ACHN (cell line): ENCODE measurements around the gene CBX4.

ENCODE experiments used
- DNase-seq: peaks from one replicate; pipeline ENCODE4 v3.0.0-alpha.2; 2015
- in situ Hi-C: cut with HindIII; loops from 2 replicates; pipeline ENCODE4 v1.10.0; 2017; ENCODE audit warnings: low sequenced_read_pairs, low pct_ligation_motif_present, low pct_unique_long_range_greater_than_20kb

CBX4 gene

DNA sequence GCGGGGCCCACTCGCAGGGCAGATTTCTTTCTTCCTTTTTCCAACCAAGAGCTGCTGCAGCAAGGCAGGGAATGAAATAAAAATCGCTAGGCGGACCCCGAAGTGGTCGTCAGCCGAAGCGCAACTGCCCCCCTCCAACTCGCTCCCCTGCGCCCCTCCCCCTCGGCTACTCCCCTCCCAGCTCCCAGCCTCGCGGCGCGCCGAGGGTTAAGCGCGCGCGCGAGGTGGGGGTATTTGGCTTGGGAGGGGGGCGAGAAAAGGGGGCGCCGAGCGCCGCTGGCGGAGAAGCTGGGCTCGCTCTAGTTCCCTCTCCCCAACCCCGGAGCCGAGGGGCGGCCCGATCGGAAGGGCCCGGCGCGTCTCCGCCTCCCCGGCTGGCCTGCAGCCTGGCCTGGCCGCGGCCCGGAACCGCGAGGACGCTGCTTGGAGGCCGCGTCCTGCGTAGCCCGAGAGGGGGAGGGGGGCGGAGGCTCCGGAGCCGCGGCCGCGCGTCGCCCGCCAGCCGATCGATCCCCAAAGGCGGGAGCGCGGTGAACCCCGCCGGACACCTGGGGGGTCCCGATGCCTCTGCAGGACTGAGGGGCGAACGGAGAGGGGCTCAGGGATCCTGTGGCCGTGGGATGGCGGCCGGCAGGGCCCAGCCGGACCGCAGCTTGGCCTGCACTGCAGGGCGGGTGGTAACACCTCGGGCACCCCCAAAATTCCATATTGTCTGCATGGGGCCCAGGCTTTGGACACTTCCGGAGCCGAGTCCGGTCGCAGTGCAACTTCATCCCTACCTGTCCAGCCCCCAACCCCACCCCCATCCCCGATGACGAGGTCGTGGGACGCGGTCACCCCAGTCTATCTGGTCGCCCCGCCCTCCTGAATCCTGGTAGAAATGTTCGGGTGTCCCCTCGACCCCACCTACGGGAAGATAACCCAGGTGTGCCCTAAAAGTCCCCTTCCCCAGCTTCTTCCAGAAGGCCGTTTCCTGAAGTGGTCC, 4.9 kb upstream of the CBX4 start:
- in situ Hi-C loops: no loop called here
- DNase-seq: peak; percentile 80

DNA sequence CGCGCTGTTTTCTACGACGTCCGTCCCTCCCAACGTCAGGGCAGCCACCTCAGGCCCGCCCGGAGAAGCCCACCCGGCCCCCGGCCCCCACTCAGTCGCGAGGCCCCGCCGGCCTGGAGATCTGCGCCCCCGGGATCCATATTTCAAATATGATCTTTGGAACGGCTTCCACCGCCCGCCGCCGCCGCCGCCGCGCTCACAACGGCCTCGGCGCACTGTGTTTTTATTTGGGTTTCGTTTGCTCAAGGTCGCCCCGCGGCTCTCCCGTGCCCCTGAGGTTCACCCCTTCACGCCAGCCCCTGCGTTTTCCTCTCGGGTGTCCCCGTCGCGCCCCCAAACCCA, 4.2 kb upstream of the CBX4 start:
- DNase-seq: no peak
- in situ Hi-C loops: no loop called here

DNA sequence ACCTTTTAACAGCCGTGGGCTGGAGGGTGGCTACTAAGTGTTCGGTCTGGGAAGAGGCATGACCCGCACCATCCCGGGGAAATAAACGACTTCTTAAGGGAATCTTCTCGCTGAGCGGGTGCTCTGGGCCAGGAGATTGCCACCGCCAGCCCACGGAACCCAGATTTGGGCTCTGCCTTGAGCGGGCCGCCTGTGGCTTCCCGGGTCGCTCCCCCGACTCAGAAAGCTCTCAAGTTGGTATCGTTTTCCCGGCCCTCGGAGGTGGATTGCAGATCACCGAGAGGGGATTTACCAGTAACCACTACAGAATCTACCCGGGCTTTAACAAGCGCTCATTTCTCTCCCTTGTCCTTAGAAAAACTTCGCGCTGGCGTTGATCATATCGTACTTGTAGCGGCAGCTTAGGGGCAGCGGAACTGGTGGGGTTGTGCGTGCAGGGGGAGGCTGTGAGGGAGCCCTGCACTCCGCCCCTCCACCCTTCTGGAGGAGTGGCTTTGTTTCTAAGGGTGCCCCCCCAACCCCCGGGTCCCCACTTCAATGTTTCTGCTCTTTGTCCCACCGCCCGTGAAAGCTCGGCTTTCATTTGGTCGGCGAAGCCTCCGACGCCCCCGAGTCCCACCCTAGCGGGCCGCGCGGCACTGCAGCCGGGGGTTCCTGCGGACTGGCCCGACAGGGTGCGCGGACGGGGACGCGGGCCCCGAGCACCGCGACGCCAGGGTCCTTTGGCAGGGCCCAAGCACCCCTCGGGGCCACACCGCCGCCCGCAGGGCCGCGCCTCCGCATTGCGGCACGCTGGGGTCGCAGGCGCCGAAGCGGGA, 3.6 kb upstream of the CBX4 start:
- DNase-seq: peak; percentile 21
- in situ Hi-C loops: no loop called here

DNA sequence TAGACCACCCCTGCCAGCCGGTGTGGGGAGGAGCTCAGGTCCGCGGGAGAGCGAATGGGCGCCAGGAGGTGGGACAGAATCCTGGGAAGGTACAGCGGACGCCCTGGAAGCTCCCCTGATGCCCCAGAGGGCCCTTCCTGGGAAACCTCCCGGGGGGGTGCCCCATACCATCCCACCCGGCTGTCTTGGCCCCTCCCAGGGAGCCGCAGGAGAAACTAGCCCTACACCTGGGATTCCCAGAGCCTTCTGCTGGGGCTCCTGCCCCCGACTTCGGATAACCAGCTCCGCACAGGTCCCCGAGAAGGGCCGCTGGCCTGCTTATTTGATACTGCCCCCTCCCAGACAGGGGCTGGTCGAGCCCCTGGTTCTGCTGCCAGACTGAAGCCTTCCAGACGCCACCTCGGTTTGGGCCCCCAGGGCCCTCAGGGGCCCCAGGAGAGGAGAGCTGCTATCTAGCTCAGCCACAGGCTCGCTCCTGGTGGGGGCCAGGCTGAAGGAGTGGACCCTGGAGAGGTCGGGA, 3.0 kb upstream of the CBX4 start:
- in situ Hi-C loops: no loop called here
- DNase-seq: no peak

DNA sequence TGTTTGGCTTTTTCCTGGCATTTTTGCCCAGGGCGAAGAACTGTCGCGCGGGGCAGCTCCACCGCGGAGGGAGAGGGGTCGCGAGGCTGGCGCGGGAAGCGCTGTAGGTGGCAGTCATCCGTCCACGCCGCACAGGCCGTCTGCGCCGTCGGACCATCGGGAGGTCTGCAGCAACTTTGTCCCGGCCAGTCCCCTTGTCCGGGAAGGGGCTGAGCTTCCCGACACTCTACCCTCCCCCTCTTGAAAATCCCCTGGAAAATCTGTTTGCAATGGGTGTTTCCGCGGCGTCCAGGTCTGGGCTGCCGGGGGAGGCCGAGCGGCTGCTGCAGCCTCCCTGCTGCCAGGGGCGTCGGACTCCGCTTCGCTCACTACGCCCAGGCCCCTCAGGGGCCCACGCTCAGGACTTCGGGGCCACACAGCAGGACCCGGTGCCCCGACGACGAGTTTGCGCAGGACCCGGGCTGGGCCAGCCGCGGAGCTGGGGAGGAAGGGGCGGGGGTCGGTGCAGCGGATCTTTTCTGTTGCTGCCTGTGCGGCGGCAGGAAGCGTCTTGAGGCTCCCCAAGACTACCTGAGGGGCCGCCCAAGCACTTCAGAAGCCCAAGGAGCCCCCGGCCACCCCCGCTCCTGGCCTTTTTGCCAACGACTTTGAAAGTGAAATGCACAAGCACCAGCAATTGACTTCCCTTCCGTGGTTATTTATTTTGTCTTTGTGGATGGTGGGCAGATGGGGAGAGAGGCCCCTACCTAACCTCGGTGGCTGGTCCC, 2.3 kb upstream of the CBX4 start:
- in situ Hi-C loops: no loop called here
- no peak for DNase-seq

DNA sequence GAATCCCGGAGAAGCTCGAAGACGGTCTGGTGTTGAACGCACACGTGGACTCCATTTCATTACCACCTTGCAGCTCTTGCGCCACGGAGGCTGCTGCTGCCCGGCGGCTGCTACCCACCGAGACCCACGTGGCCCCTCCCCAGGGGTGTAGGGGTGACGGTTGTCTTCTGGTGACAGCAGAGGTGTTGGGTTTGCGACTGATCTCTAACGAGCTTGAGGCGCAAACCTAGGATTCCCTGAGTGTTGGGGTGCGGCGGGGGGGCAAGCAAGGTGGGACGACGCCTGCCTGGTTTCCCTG, 1.7 kb upstream of the CBX4 start:
- in situ Hi-C loops: no loop called here
- DNase-seq: no peak

DNA sequence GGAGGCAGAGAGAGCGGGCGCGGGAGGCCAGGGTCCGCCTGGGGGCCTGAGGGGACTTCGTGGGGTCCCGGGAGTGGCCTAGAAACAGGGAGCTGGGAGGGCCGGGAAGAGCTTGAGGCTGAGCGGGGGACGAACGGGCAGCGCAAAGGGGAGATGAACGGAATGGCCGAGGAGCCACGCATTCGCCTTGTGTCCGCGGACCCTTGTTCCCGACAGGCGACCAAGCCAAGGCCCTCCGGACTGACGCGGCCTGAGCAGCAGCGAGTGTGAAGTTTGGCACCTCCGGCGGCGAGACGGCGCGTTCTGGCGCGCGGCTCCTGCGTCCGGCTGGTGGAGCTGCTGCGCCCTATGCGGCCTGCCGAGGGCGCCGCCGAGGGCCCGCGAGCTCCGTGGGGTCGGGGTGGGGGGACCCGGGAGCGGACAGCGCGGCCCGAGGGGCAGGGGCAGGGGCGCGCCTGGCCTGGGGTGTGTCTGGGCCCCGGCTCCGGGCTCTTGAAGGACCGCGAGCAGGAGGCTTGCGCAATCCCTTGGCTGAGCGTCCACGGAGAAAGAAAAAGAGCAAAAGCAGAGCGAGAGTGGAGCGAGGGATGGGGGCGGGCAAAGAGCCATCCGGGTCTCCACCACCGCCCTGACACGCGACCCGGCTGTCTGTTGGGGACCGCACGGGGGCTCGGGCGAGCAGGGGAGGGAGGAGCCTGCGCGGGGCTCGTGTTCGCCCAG, 1.2 kb upstream of the CBX4 start:
- in situ Hi-C loops: no loop called here
- DNase-seq: peak; percentile 28

DNA sequence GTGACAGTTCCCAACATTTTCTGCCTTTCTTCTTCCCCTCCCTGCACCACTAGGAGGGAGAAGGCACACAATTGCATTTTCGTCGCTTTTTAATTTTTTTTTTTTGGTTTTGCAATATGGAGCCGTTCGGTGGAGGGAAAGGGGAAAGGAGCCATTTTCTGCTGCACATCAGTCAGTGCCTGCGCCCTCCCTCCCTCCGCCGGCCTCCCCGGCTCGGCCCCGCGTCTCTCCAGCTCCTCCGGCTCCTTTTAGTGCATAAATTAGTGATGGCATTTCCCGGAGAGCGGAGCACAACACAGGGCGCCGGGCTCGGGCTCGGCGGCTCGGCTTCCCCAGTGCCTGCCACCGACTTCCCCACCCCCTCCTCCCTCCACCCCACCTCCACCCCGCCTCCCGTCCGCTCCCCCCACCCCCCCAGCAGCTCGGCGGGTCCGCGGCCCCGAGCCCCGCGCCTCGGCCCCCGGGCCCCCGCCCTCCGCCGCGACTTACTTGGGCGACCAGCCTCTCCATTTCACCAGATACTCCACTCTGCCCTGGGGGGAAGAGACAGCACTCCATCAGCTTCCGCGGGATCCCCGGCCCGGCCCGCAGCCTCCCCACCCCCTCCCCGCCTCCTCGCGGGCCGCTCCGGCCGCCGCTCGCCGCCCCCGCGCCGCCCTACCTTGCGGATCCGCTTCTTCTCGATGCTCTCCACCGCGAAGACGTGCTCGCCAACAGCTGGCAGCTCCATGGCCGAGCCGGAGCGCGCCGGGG, 542 bp downstream of the CBX4 start:
- in situ Hi-C loops: no loop called here
- peak; percentile 61 for DNase-seq

DNA sequence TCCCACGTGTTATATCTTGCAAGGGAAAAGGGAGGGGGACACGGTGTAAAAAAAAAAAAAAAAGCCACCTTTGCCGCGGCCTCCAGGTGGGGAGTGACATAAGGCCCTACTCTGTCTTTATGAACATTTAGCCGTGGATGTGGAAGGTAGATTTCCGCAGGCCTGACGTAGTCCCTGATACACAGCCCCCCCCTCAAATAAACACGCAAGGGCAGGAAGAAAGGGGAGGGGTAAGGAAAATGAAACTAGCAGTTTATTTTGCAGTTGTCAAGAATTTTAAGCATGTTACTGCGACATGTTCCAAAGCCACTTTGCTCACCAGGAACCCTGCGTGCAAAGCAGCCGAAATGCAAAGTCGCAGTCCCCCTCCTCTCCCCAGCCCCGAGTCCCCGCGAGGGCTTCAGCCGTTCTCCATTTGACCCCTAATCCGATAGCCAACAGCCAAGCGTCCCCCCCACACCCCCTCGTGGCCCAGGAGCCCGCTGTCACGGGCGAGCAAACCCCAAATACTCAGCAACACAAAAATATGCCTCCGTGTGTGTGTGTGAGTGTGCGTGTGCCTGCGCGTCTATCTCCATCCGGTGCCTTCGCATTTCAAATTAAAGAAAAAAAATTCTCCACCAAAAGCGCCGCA, 1.2 kb downstream of the CBX4 start:
- DNase-seq: no peak
- in situ Hi-C loops: no loop called here

DNA sequence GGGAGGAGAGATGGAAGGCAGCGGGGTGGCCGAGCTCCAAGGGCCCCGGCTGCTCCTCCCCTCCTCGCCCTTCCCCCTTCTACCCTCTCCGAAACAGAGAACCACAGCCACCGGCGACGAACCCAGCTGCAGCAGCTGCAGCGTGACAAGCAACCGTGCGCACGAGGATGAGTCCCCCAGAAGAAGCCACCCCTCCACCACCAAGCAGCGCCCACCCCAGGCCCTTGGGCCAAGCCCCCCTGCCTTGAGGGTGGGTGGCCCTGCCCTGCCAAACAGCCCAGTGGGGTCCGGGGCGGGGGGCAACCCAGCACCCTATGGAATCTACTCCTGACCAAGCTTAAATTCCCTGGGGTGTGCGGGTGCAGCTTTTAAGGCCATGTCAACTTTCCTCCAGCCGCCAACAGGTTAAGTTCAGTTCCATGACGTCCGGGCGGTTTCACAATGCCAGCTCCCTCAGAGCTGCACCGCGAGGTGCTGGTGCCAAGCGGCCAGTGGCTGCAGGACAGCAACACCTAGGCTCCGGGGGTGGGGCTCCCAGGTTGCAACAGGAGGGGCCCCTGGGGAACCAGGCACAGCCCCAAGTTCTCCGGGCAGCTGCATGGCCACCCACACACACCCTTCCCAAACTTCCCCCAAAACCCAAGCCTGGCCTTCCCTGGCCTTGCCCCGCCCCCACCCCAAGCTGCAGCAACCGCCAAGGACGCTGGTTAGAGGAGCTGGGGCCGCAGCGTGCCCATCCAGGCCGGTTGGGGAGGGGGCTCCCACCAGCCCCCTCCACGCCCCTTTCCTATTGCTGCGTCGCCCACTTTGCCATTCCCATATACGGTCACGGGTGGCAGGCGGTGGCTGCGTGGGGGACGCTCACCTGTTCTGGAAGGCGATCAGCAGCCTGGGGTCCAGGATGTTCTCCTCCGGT, 2.0 kb downstream of the CBX4 start:
- DNase-seq: peak; percentile 74
- in situ Hi-C loops: no loop called here

DNA sequence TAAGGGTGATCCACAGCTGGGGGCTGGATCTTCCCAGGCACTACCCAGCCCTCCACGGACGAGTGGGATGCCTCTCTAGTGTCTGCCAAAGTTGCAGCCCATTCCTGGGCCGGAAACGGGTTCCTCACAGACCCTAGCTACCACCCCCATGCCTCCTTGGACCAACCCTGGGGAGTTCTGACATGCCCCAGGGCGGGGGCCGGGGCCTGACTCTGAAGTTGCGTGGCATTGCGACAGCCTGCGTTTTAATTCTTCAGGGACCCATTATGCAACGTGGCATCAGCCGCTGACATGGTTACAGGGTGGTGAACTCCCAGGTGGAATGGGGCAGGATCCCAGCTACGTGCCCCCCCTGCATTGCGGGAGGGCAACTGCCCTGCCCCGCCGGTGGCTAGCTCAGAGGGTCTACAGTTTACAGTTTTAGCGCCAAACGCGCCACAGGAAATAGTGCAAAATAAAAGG, 2.7 kb downstream of the CBX4 start:
- in situ Hi-C loops: no loop called here
- no peak for DNase-seq

DNA sequence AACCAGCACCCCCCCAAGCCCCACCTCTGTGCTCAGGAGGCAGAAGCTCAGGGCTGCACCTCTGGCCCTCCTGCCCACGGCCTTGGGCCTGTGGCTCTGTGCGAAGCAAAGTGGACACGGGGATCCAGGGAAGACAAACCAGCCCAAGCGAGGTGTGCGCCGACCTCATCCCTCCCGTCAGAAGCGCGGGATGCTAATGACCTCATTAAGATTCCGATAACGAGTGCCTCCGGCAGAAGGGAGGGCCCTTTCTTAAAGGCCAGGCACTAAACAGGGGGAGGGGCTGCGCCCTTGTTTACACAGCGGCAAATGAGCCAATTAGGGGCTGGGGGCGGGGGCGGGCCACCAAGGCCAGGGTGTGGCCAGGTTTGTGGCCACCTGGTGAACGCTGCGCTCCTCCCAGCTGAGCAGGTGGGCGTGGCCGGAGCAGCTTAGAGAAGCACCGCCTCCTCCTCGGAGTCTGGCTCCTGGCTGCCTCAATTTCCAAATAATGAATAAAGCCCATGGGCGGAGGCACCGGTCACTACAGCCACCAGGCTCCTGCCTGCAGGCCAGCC, 3.2 kb downstream of the CBX4 start:
- in situ Hi-C loops: no loop called here
- DNase-seq: no peak

DNA sequence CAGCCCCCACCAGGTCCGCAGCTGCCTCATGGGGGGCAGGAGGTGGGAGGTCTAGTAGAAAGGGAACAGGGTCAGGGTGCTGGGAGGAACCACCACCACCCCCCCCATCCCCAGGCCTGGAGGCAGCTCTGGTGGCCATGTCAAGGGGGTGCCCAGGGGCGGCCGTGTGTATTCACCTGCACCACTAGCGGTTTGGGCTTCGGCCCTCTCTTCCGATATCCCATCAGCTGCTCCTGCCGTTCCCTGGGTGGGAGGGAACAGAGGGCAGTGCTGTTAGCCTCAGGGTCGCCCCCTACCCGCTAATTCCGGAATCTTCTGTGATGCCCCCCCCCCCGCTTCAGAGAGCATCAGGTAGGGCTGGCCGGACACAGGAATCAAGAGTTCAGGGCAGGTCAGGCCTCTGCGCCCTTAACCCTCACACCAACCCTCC, 3.8 kb downstream of the CBX4 start:
- in situ Hi-C loops: no loop called here
- no peak for DNase-seq

DNA sequence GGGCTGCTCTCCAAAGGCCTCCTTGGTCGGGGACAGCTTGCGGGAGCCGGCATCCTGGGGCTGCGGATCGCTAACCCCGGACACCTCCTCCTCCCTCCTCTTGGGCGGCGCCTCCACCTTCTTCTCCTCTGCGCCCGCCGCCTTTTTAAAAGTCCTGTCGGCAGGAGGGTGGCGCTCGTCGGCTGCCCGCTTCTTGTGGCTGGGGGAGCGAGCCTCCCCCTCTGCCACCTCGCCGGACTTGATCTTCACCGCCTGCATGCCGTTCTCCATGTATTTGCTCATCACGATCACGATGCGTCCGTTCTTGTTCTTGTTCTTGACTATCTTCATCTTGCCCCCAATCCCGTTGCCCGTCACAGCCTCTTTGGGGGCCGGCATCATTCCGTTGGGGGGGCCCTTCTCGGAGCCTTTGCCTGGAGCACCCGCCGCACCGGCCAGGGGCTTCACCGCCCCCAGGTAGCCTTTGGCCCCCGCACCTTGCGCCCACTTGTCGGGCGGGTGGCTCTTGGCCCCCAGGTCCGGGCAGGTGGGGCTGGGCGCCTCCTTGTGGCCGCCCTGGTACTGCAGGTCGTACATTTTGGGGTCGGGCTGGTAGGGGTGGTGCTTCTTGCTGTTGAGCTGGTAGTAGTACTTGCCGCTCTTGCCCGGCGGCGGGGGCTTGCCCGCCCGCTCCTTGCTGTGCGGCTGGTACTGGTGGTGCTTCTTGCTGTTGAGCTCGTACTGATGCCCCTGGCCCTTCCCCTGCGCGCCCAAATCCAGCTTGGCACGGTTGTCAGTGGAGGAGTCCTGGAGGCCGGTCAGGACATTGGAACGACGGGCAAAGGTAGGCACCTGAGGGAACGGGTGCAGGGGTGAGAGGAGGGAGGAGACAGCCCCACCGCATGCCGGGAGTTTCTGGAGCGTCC, 4.4 kb downstream of the CBX4 start:
- in situ Hi-C loops: no loop called here
- peak; percentile 31 for DNase-seq
